ENCODE results near the gene IPPK.

DNA sequence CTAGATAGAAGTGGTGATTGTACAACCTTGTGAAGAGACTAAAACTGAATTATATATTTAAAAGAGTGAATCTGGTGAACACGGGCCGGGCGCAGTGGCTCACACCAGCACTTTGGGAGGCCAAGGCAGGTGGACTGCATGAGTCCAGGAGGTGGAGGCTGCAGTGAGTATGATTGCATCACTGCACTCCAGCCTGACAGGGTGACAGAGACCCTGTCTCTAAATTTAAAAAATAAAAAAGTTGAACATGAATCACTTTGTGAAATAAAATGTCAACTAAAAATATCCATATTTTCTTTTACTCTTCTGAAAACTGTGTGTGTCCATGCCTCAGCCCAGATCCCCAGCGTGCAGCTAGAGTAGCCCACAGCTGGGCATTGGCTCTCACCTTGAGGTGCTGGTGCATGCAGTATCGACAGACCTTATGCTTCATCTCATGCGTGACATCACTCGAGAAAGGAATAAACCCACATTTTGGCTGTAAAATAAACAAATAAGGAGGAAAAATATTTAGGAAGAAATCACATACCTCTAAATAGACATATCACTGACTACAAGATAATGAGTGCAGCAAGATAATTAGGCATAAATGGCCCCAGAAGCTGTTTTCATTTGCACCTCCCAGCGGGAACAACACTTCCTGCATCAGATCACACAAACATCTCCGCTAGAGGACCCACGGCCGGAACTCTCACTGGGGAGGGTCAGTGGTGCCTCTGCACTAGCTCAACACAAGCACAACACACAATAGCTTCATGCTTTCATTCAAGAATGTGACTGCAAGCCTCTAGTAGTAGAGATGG, 22.1 kb downstream of the IPPK start:
- TF ChIP-seq ZNF184 (tag by site-specific recombination; IDR thresholded peaks at IDR 0.05) (no peak), ZNF501 (tag by site-specific recombination; IDR thresholded peaks at IDR 0.05) (no peak)

All from HEK293 (cell line).